Fibroblast of skin of back (primary cell): ENCODE results near the gene CCR4.
"Not testable (repeated sequence)": the region's sequence is repeated elsewhere in the genome, so short reads cannot be mapped to it uniquely, and the experiment has no call there.

Experiments used
- DNase-seq: peaks from one replicate; pipeline ENCODE4 v3.0.0-alpha.2; 2013

Gene CCR4

DNA sequence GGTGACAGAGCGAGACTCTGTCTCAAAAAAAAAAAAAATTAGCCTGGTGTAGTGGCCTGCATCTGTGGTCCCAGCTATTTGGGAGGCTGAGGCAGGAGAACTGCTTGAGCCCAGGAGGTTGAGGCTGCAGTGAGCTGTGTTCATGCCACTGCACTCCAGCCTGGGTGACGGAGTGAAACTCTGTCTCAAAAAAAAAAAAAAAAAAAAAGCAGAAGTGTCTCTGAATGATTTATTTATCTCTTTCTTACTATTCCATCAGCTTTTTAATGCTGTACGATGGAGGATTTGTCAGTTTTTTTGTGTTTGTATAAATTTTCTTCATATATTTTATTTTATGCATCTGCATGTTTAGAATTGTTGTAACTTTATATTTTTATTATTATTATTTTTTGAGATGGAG lies 33.5 kb downstream of the CCR4 start:
- not testable (repeated sequence) for DNase-seq

GRCh38 chr3:32989171-32989570 lies 37.7 kb downstream of the CCR4 start:
- no peak for DNase-seq

DNA sequence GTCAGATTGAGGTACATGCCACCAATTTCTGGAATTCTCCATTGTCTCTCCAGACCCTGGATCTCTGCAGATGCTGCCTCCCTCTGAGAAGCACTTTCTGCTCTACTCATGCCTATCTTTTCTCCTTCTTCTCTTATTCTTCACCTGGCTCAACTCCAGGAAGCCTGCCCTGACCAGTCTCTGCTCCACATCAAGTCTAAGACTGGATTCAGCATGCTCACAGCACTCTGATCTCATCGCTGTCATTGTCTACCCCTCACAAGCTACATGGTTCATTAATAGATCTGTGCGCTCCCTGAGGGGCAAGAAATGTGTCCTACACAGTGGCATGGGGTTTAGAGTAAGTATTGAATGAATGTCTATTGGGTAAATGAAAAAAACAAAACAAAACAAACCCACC lies 38.7 kb downstream of the CCR4 start:
- DNase-seq, result no peak

DNA sequence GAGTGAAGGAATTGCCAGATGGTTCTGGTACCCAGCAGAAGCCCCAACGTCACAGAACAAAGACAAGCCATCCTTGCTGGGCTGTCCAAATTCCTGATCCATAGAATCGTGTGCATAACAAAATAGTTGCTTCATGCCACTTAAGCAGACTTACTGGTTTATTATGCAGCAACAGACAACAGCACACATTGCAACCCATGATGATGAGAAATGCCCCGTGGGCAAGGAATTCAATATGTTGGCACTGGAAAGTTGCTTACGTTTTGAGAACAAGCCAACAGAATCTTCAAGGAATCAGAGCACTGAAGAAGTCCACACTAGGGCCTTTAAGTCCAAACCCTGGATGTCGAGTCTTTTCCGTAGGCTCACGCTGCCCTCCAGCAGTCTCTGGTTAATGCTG lies 40.3 kb downstream of the CCR4 start:
- no peak for DNase-seq

DNA sequence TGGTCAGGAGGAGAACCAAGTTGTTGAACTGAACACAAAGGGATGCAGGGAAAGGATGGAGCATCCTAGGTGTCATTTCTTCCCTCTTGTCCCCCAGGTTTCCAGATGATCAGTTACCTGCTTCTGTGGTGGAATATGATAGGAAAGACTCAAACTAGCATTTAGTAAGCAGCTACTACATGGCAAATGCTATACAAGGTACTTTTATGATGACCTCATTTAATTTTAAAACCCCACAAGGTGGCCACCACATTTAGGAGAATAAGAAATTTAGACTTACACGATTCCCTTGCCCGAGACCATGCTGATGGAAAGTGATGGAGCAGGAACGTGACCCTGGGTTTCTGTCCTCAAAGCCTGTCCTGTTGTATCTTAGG lies 40.9 kb downstream of the CCR4 start:
- no peak for DNase-seq

DNA sequence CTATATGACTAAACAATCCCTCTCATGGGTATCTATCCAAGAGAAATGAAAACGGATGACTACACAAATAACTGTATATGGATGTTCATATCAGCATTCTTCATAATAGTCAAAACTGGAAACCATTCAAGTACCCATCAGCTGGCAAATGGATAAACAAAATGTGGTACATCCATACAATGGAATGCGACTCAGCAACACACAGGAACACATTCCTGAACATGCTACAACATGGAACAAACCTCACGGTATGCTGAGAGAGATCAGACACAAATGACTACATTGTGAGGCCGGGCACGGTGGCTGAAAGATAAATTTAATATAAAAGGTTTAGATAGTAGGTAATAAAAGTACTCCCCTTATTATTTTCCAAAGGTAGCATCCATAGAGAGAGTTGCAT lies 42.6 kb downstream of the CCR4 start:
- DNase-seq, result peak; percentile 8

- no peak for DNase-seq
Observed at GRCh38 chr3:32995098-32995497, 43.7 kb downstream of the CCR4 start.

DNA sequence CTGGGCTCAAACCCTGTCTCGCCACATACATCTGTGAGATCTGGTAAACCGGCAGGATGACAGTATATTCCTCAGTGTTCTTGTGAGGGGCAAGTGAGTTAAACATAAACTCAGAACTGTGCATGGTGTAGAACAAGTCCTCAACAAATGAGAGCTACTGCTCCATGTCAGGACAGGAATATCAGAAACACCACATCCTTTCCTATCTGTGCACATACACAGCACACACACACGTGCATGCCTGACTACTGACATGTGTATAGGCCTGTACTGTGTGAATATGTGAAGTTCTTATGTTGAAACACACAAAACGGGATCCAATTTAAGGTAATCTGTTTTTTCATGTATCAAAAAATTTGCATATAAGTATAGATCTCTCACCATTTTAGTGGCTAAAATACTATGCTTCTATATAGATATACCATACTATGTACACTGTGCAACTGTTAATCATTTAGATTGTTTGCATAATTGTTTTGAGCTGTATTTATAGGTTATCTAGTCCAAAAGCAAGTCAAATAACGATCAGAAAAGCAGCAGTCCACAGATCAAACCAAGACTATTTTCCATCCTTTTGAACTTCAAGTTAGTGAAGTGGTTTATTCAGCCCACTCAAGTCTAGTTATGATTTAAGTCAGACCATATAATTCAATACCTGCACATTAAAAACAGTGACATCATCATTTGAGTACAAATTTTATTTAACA lies 44.8 kb downstream of the CCR4 start:
- no peak for DNase-seq

- DNase-seq, result no peak
Observed at GRCh38 chr3:32996755-32997091, 45.3 kb downstream of the CCR4 start.

- DNase-seq, result no peak
Observed at GRCh38 chr3:32998631-32999451, 47.4 kb downstream of the CCR4 start.

- DNase-seq, result no peak
Observed at GRCh38 chr3:33000691-33001385, 49.4 kb downstream of the CCR4 start.

DNA sequence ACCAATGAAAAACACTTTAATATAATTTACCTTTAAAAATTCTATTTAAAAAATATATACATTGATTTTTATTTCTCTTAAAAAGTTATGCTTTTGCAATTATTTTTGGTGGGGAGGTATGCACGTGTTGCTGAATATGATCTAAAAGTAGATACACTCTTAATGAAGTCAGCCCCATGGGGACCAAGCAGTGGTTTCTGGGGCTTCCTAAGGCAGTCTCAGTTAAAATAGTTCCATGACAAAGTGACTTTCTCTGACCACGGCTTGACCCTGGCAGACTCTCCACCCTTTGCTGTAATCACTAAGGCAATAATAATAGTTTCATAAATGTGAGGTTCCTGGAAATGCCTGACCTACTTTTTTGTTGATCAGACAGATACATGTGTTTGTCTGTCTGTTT lies 50.4 kb downstream of the CCR4 start:
- peak; percentile 31 for DNase-seq

DNA sequence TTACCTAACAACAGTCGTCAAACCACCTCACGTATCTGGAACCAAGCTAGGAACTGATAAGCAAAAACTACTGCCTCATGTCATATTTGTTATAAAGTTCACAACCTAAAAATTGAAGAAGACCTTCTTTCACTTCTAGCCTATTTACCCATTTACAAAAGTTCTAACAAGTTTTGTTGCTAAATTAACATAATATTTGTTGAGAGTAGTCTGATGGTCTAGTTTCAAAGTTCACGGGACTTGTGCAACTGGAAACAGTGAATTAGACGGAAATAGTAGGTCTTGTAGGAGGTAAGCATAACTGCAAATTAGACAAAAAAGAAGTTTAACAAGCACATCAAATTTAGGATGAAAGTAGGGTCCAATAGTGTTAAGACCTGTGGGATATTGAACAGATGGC lies 51.9 kb downstream of the CCR4 start:
- DNase-seq, result no peak

DNA sequence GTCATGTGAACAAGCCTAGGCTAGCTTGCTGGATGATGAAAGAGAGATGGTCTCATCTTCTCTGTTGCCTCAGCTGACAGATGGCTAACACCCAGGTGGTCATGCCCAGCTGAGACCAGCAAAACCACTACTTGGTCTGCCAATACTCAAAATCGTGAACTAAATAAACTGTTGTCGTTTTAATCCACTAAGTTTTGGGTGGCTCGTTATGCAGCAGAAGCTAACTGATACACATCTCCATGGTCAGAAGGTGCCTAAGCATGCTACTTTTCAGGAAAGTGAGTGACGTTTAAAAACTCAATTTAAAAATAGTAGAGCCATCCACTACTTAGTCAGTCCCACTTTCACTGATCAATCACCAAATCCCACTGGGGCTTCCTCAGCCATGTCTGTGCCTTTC lies 52.8 kb downstream of the CCR4 start:
- DNase-seq, result no peak

GRCh38 chr3:33004961-33005360 lies 53.5 kb downstream of the CCR4 start:
- DNase-seq, result no peak
